ENCODE results near the gene ENTPD1. TPM values are rescaled to one million over a fixed set of nuclear protein-coding genes. Genes with fewer than 3 reads are reported as not detected.

The ENTPD1 gene
- polyA plus RNA-seq, 3 donors: 62.2 to 71.1 (median 70.4) TPM

DNA sequence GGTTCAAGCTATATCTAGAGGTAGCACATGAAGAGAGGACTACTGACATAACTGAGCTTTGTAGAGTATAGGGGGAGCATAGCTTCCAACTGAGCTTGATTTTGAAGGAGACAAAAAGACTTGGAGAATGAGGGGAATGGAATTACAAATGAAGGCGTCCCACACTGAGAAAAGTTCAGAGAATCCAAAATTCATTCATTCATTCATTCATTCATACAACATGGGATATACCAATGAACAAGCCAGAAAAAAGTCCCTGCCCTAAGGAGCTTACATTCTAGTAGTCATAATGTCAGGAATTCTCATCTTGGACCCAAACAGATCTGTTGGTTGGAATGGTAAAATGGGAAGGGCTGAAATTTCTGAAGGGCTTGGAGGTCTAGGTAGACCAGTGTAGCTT is 62.0 kb downstream of the ENTPD1 start:
- Mint-ChIP-seq H3K9me3 (peaks cover 0 to 5% (median 3%) of the 10 kb centered on the region in 7 donors), H3K4me1 (peaks cover 87% of the 10 kb centered on the region), H3K4me3 (no peak overlapping the region), H3K27me3 (ENCODE audit: low read depth in 3 of 3) (peaks cover 0 to under 1% (median 0%) of the 10 kb centered on the region in 3 donors), H3K27ac (peak overlapping the region in 2 of 7 donors; percentile 24 to 66), H3K36me3 (peaks cover 37 to 42% of the 10 kb centered on the region in 2 donors)
- Histone ChIP-seq H3K4me3 (replicated peaks in 1 of 3; ENCODE audit: low read depth in 2 of 3, low read length in 3 of 3) (no peak overlapping the region), H3K9ac (ENCODE audit: insufficient read depth, low read length, poor library complexity, severe bottlenecking) (no peak overlapping the region), H3K79me2 (ENCODE audit: insufficient read depth, low read length) (peaks cover 49% of the 10 kb centered on the region), H4K20me1 (ENCODE audit: insufficient read depth, low read length) (peaks cover 7% of the 10 kb centered on the region), H3K4me1 (ENCODE audit: control insufficient read depth in 1 of 2, insufficient read depth in 2 of 2, low read length in 2 of 2) (peaks cover 62 to 83% of the 10 kb centered on the region in 2 donors), H3K27ac (ENCODE audit: low read depth in 1 of 2, low read length in 2 of 2) (peak overlapping the region in 1 of 2 donors; percentile 89), H3K9me3 (replicated peaks in 1 of 2; ENCODE audit: control insufficient read depth in 1 of 2, insufficient read depth in 1 of 2, low read length in 2 of 2) (no peaks in the 10 kb centered on the region), H3K4me2 (replicated peaks; ENCODE audit: extremely low read depth, low read length, poor library complexity, severe bottlenecking) (no peak overlapping the region), H2AFZ (ENCODE audit: insufficient read depth, low read depth, low read length, poor library complexity, severe bottlenecking) (no peak overlapping the region), H3K36me3 (replicated peaks in 1 of 2; ENCODE audit: control insufficient read depth in 1 of 2, insufficient read depth in 2 of 2, low read length in 2 of 2) (peaks cover 10 to 35% of the 10 kb centered on the region in 2 donors), H3K27me3 (ENCODE audit: control insufficient read depth in 2 of 2, insufficient read depth in 2 of 2, low read length in 2 of 2) (no peaks in the 10 kb centered on the region)
- no CpG with 5 or more reads among the region's 1 CpG for WGBS (ENCODE audit: insufficient coverage)
- no peak for DNase-seq
- intact Hi-C loops (cut with micrococcal nuclease): no loop called here
- TF ChIP-seq, protein P1, sequence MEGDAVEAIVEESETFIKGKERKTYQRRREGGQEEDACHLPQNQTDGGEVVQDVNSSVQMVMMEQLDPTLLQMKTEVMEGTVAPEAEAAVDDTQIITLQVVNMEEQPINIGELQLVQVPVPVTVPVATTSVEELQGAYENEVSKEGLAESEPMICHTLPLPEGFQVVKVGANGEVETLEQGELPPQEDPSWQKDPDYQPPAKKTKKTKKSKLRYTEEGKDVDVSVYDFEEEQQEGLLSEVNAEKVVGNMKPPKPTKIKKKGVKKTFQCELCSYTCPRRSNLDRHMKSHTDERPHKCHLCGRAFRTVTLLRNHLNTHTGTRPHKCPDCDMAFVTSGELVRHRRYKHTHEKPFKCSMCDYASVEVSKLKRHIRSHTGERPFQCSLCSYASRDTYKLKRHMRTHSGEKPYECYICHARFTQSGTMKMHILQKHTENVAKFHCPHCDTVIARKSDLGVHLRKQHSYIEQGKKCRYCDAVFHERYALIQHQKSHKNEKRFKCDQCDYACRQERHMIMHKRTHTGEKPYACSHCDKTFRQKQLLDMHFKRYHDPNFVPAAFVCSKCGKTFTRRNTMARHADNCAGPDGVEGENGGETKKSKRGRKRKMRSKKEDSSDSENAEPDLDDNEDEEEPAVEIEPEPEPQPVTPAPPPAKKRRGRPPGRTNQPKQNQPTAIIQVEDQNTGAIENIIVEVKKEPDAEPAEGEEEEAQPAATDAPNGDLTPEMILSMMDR (IDR thresholded peaks at IDR 0.05): no peak

DNA sequence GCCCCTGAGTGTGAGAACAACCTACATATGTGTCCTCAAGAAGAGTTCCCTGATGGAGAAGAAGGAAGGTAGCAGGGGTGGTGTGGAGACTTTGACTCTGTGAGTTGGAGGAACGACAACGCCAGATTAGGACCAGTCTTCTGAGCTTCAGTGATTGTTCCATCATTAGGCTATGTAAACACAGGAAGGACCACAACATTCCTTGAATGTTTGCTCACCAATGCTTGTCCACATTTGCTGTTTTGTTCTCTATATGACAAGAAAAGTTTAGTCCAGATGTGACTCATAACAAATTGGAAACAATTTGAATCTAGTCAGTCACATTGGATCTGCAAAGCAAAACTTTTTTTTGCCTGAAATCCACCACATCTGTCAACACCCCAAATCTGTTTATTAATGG is 62.7 kb downstream of the ENTPD1 start:
- Histone ChIP-seq H3K4me3 (replicated peaks in 1 of 3; ENCODE audit: low read depth in 2 of 3, low read length in 3 of 3) (no peak overlapping the region), H3K9ac (ENCODE audit: insufficient read depth, low read length, poor library complexity, severe bottlenecking) (no peak overlapping the region), H3K4me2 (replicated peaks; ENCODE audit: extremely low read depth, low read length, poor library complexity, severe bottlenecking) (no peak overlapping the region), H3K79me2 (ENCODE audit: insufficient read depth, low read length) (peaks cover 51% of the 10 kb centered on the region), H4K20me1 (ENCODE audit: insufficient read depth, low read length) (peaks cover 4% of the 10 kb centered on the region), H3K4me1 (ENCODE audit: control insufficient read depth in 1 of 2, insufficient read depth in 2 of 2, low read length in 2 of 2) (peaks cover 58 to 78% of the 10 kb centered on the region in 2 donors), H3K9me3 (replicated peaks in 1 of 2; ENCODE audit: control insufficient read depth in 1 of 2, insufficient read depth in 1 of 2, low read length in 2 of 2) (no peaks in the 10 kb centered on the region), H3K27me3 (ENCODE audit: control insufficient read depth in 2 of 2, insufficient read depth in 2 of 2, low read length in 2 of 2) (no peaks in the 10 kb centered on the region), H2AFZ (ENCODE audit: insufficient read depth, low read depth, low read length, poor library complexity, severe bottlenecking) (no peak overlapping the region), H3K36me3 (replicated peaks in 1 of 2; ENCODE audit: control insufficient read depth in 1 of 2, insufficient read depth in 2 of 2, low read length in 2 of 2) (peaks cover 13 to 42% of the 10 kb centered on the region in 2 donors), H3K27ac (ENCODE audit: low read depth in 1 of 2, low read length in 2 of 2) (peak overlapping the region in 1 of 2 donors; percentile 89)
- no peak for DNase-seq
- H3K27me3 Mint-ChIP-seq (ENCODE audit: low read depth in 3 of 3): no peaks in the 10 kb centered on the region
- H3K4me1 Mint-ChIP-seq: peaks cover 86% of the 10 kb centered on the region
- WGBS (ENCODE audit: insufficient coverage): 91% methylated on average over 2 of the region's 2 CpGs
- no peak overlapping the region for H3K4me3 Mint-ChIP-seq
- TF ChIP-seq, protein P1 (IDR thresholded peaks at IDR 0.05): no peak
- H3K36me3 Mint-ChIP-seq: peaks cover 40 to 41% of the 10 kb centered on the region in 2 donors
- peak overlapping the region in 6 of 7 donors; percentile 1 to 38 (median 29) for H3K27ac Mint-ChIP-seq
- H3K9me3 Mint-ChIP-seq: peaks cover 0 to 5% (median 3%) of the 10 kb centered on the region in 7 donors
- intact Hi-C loops (cut with micrococcal nuclease): no loop called here

Data from CD14-positive monocyte (primary cell).